HepG2 (cell line): ENCODE results near the gene PPP1R15B. TPM values are rescaled to one million over a fixed set of nuclear protein-coding genes. Genes with fewer than 3 reads are reported as not detected.

ENCODE experiments used
- ADNP ChIP-seq: sonication (generic); formaldehyde crosslinking; IDR thresholded peaks from 2 replicates; pipeline ENCODE4 v1.4.0; 2020; ENCODE audit warnings: missing genetic modification reagents
- CREB3 ChIP-seq: sonication (generic); formaldehyde crosslinking; IDR thresholded peaks from 2 replicates; pipeline ENCODE4 v1.5.0; 2020; ENCODE audit warnings: missing genetic modification reagents
- GLMP ChIP-seq: sonication (generic); formaldehyde crosslinking; IDR thresholded peaks from 2 replicates; pipeline ENCODE4 v1.9.0; 2021; ENCODE audit warnings: missing genetic modification reagents, mild to moderate bottlenecking, borderline replicate concordance
- MLXIP ChIP-seq: sonication (generic); formaldehyde crosslinking; IDR thresholded peaks from 2 replicates; pipeline ENCODE4 v1.9.0; 2021; ENCODE audit warnings: missing genetic modification reagents, borderline replicate concordance
- MTA3 ChIP-seq: sonication (generic); formaldehyde crosslinking; IDR thresholded peaks from 2 replicates; pipeline ENCODE4 v1.4.0; 2020; ENCODE audit warnings: missing genetic modification reagents
- ZNF142 ChIP-seq: sonication (generic); formaldehyde crosslinking; IDR thresholded peaks from 2 replicates; pipeline ENCODE4 v1.4.0; 2020; ENCODE audit warnings: missing genetic modification reagents
- ZNF225 ChIP-seq: sonication (generic); formaldehyde crosslinking; IDR thresholded peaks from 2 replicates; pipeline ENCODE4 v1.4.0; 2020; ENCODE audit warnings: mild to moderate bottlenecking, missing genetic modification reagents
- ZNF646 ChIP-seq: sonication (generic); formaldehyde crosslinking; IDR thresholded peaks from 2 replicates; pipeline ENCODE4 v1.9.0; 2021; ENCODE audit warnings: mild to moderate bottlenecking, missing genetic modification reagents
- polyA plus RNA-seq, 8 experiments: library from polyadenylated mRNA; depleted of rRNA in 3 of 8; stranded (reverse) in 7 of 8; unstranded in 1 of 8; fragments of >200 nt; fragmentation: Illumina TruSeq in 4 of 8; extraction: Trizol in 4 of 8; gene quantifications; 2 replicates each; pipeline versions ENCODE4 v1.2.1 to v1.2.3, GENCODE V29; 2011 to 2016; ENCODE audit warnings: low read depth in 4 of 8, missing spikeins in 1 of 8, mixed read lengths in 1 of 8; ENCODE audit not compliant: insufficient read depth in 1 of 8
- total RNA-seq, 5 experiments: library from RNA; depleted of rRNA; stranded (reverse); fragments of >200 nt; fragmentation: Illumina TruSeq; extraction: Trizol; gene quantifications; 2 replicates each; pipeline ENCODE4 v1.2.3, GENCODE V29; 2016; ENCODE audit warnings: low read depth in 1 of 5

The PPP1R15B gene
- total and polyA plus RNA-seq, 2 of the 13 experiments (the other 11 are each of a cell fraction or from before 2014, with no cell fraction given), result 13.4 to 23.8 TPM

- TF ChIP-seq ZNF646, result no peak
- peak; percentile 77; the same call in 1 of the 2 replicates for TF ChIP-seq ZNF225 (CRISPR knock-in tag)
- TF ChIP-seq MTA3 (CRISPR knock-in tag), result no peak
- TF ChIP-seq MLXIP (CRISPR knock-in tag), result no peak
- no peak for TF ChIP-seq ZNF142 (CRISPR knock-in tag)
- no peak for TF ChIP-seq ADNP (CRISPR knock-in tag)
- no peak for TF ChIP-seq CREB3 (CRISPR knock-in tag)
- TF ChIP-seq GLMP (CRISPR knock-in tag), result no peak
These were observed at the start of gene PPP1R15B (continued) for GRCh38 chr1:204411451-204412204.
